Rectal smooth muscle tissue (tissue), 1 donor: ENCODE results near the gene OPTC.
"Not testable (repeated sequence)": the region's sequence is repeated elsewhere in the genome, so short reads cannot be mapped to it uniquely, and the experiment has no call there.

Experiments
- H3K27ac ChIP-seq: one replicate; pipeline ENCODE4 v1.7.0; 2013; ENCODE audit warnings: low read depth, low read length, inconsistent platforms
- H3K27me3 ChIP-seq: one replicate; pipeline ENCODE4 v1.7.0; 2013; ENCODE audit warnings: low read length; ENCODE audit not compliant: control insufficient read depth, insufficient read depth
- H3K36me3 ChIP-seq: one replicate; pipeline ENCODE4 v1.7.0; 2013; ENCODE audit warnings: low read length; ENCODE audit not compliant: control insufficient read depth, insufficient read depth
- H3K4me1 ChIP-seq: one replicate; pipeline ENCODE4 v1.7.0; 2013; ENCODE audit warnings: low read length; ENCODE audit not compliant: control insufficient read depth, insufficient read depth
- H3K4me3 ChIP-seq: one replicate; pipeline ENCODE4 v1.7.0; 2013; ENCODE audit warnings: low read length
- H3K9ac ChIP-seq: one replicate; pipeline ENCODE4 v1.7.0; 2013; ENCODE audit warnings: low read length

Gene OPTC

GRCh38 chr1:203456577-203456976, 37.4 kb upstream of the OPTC start:
- peaks cover 4% of the 10 kb centered on the region for H3K4me1 ChIP-seq
- no peak overlapping the region for H3K4me3 ChIP-seq
- no peaks in the 10 kb centered on the region for H3K36me3 ChIP-seq
- no peak overlapping the region for H3K9ac ChIP-seq
- H3K27ac ChIP-seq, result no peak overlapping the region
- H3K27me3 ChIP-seq, result no peaks in the 10 kb centered on the region

- no peaks in the 10 kb centered on the region for H3K36me3 ChIP-seq
- H3K4me1 ChIP-seq, result no peaks in the 10 kb centered on the region
- H3K9ac ChIP-seq, result no peak overlapping the region
- no peak overlapping the region for H3K27ac ChIP-seq
- no peak overlapping the region for H3K4me3 ChIP-seq
- no peaks in the 10 kb centered on the region for H3K27me3 ChIP-seq
These were observed 35.9 kb upstream of the OPTC start for GRCh38 chr1:203458078-203458477.

GRCh38 chr1:203459671-203460201, 34.2 kb upstream of the OPTC start:
- Histone ChIP-seq H3K27ac (no peak overlapping the region), H3K4me1 (peaks cover 16% of the 10 kb centered on the region), H3K27me3 (no peaks in the 10 kb centered on the region), H3K36me3 (no peaks in the 10 kb centered on the region), H3K9ac (no peak overlapping the region), H3K4me3 (no peak overlapping the region)

- Histone ChIP-seq H3K9ac (no peak overlapping the region), H3K27me3 (no peaks in the 10 kb centered on the region), H3K4me1 (peaks cover 36% of the 10 kb centered on the region), H3K36me3 (no peaks in the 10 kb centered on the region), H3K4me3 (no peak overlapping the region), H3K27ac (no peak overlapping the region)
These were observed 32.2 kb upstream of the OPTC start for GRCh38 chr1:203461717-203462116.

- peaks cover 38% of the 10 kb centered on the region for H3K4me1 ChIP-seq
- H3K36me3 ChIP-seq, result no peaks in the 10 kb centered on the region
- no peak overlapping the region for H3K9ac ChIP-seq
- no peaks in the 10 kb centered on the region for H3K27me3 ChIP-seq
- H3K4me3 ChIP-seq, result no peak overlapping the region
- no peak overlapping the region for H3K27ac ChIP-seq
These were observed 31.8 kb upstream of the OPTC start for GRCh38 chr1:203462143-203462542.

GRCh38 chr1:203462878-203463277, 31.1 kb upstream of the OPTC start:
- Histone ChIP-seq H3K27ac (peak overlapping the region; percentile 94), H3K9ac (no peak overlapping the region), H3K4me1 (peaks cover 43% of the 10 kb centered on the region), H3K36me3 (no peaks in the 10 kb centered on the region), H3K27me3 (no peaks in the 10 kb centered on the region), H3K4me3 (no peak overlapping the region)

GRCh38 chr1:203463469-203464062, 30.4 kb upstream of the OPTC start:
- Histone ChIP-seq H3K27ac (peak overlapping the region; percentile 94), H3K36me3 (no peaks in the 10 kb centered on the region), H3K27me3 (no peaks in the 10 kb centered on the region), H3K4me1 (peaks cover 43% of the 10 kb centered on the region), H3K9ac (no peak overlapping the region), H3K4me3 (peak overlapping the region; percentile 5)

GRCh38 chr1:203464226-203464625, 29.7 kb upstream of the OPTC start:
- H3K27me3 ChIP-seq, result no peaks in the 10 kb centered on the region
- H3K4me3 ChIP-seq, result no peak overlapping the region
- H3K9ac ChIP-seq, result no peak overlapping the region
- peak overlapping the region; percentile 94 for H3K27ac ChIP-seq
- no peaks in the 10 kb centered on the region for H3K36me3 ChIP-seq
- peaks cover 43% of the 10 kb centered on the region for H3K4me1 ChIP-seq

- Histone ChIP-seq H3K36me3 (no peaks in the 10 kb centered on the region), H3K4me1 (peaks cover 43% of the 10 kb centered on the region), H3K27ac (peak overlapping the region; percentile 94), H3K27me3 (peaks cover 2% of the 10 kb centered on the region), H3K4me3 (peak overlapping the region; percentile 29), H3K9ac (no peak overlapping the region)
These were observed 29.2 kb upstream of the OPTC start for GRCh38 chr1:203464743-203465142.

- Histone ChIP-seq H3K4me1 (peaks cover 43% of the 10 kb centered on the region), H3K4me3 (peak overlapping the region; percentile 29), H3K27me3 (peaks cover 2% of the 10 kb centered on the region), H3K27ac (peak overlapping the region; percentile 94), H3K9ac (no peak overlapping the region), H3K36me3 (no peaks in the 10 kb centered on the region)
These were observed 28.7 kb upstream of the OPTC start for GRCh38 chr1:203465146-203465798.

- Histone ChIP-seq H3K27me3 (peaks cover 2% of the 10 kb centered on the region), H3K9ac (no peak overlapping the region), H3K27ac (peak overlapping the region; percentile 94), H3K36me3 (no peaks in the 10 kb centered on the region), H3K4me1 (peaks cover 43% of the 10 kb centered on the region), H3K4me3 (no peak overlapping the region)
These were observed 28.0 kb upstream of the OPTC start for GRCh38 chr1:203465948-203466347.

- Histone ChIP-seq H3K4me1 (peaks cover 43% of the 10 kb centered on the region), H3K27ac (peak overlapping the region; percentile 94)
- not testable (repeated sequence) for H3K9ac ChIP-seq, H3K4me3 ChIP-seq, H3K27me3 ChIP-seq, H3K36me3 ChIP-seq
These were observed 26.9 kb upstream of the OPTC start for GRCh38 chr1:203466906-203467549.
